ENCODE measurements around the gene RDH11.

The RDH11 gene

DNA sequence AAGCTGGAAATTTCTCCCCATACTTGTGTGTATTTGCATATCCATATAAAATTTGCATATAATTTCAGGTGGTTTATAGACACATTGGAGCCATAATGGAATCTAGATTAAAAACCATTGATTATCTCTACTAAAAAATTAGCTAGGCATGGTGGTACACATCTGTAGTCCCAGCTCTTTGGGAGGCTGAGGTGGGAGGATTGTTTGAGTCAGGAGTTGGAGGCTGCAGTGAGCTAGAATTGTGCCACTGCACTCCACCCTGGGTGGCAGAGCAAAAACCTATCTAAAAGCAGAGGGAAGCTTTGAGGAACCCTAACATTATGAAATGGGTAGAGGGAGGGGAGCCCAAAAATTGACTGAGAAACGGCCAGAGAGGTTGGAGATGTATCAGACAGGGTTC, 2.6 kb upstream of the RDH11 start:
- Histone ChIP-seq H3K4me1 (ENCODE audit: control insufficient read depth, insufficient read depth, low read length) (no peaks in the 10 kb centered on the region), H3K4me3 (ENCODE audit: low read length) (no peak overlapping the region), H3K27ac (ENCODE audit: low read depth, low read length) (no peak overlapping the region), H3K9ac (ENCODE audit: low read length) (no peak overlapping the region), H3K36me3 (ENCODE audit: control insufficient read depth, insufficient read depth, low read length) (no peaks in the 10 kb centered on the region), H3K27me3 (ENCODE audit: control insufficient read depth, insufficient read depth, low read length) (no peaks in the 10 kb centered on the region)

GRCh38 chr14:67697006-67697405, 1.4 kb upstream of the RDH11 start:
- Histone ChIP-seq H3K9ac (ENCODE audit: low read length) (no peak overlapping the region), H3K4me3 (ENCODE audit: low read length) (no peak overlapping the region), H3K27me3 (ENCODE audit: control insufficient read depth, insufficient read depth, low read length) (no peaks in the 10 kb centered on the region), H3K4me1 (ENCODE audit: control insufficient read depth, insufficient read depth, low read length) (no peaks in the 10 kb centered on the region), H3K27ac (ENCODE audit: low read depth, low read length) (no peak overlapping the region), H3K36me3 (ENCODE audit: control insufficient read depth, insufficient read depth, low read length) (no peaks in the 10 kb centered on the region)

GRCh38 chr14:67694791-67695393, 672 bp downstream of the RDH11 start:
- no peaks in the 10 kb centered on the region for H3K27me3 ChIP-seq (ENCODE audit: control insufficient read depth, insufficient read depth, low read length)
- peak overlapping the region; percentile 89 for H3K4me3 ChIP-seq (ENCODE audit: low read length)
- H3K4me1 ChIP-seq (ENCODE audit: control insufficient read depth, insufficient read depth, low read length) = no peaks in the 10 kb centered on the region
- H3K9ac ChIP-seq (ENCODE audit: low read length) = peak overlapping the region; percentile 0
- H3K36me3 ChIP-seq (ENCODE audit: control insufficient read depth, insufficient read depth, low read length) = peaks cover 11% of the 10 kb centered on the region
- H3K27ac ChIP-seq (ENCODE audit: low read depth, low read length) = peak overlapping the region; percentile 47

DNA sequence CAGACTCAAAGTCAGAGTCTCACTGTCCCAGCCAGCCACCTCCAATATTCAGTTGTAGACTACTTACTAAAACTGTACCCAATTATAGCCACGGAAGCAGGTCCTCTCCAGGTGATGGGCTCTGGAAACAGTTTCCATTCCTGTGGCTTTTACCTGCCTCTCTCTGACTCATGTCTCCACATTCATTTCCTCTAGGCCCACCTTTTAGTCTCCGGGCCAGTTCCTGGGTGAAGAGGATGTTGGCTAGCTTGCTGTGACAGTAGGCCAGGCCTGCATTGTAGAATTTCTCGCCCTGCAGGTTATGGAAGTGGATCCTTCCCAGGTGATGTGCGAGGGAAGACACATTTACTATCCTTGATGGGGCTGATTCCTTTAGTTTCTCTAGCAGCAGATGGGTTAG, 5.6 kb downstream of the RDH11 start:
- peaks cover 21% of the 10 kb centered on the region for H3K36me3 ChIP-seq (ENCODE audit: control insufficient read depth, insufficient read depth, low read length)
- no peak overlapping the region for H3K4me3 ChIP-seq (ENCODE audit: low read length)
- no peaks in the 10 kb centered on the region for H3K27me3 ChIP-seq (ENCODE audit: control insufficient read depth, insufficient read depth, low read length)
- no peak overlapping the region for H3K9ac ChIP-seq (ENCODE audit: low read length)
- no peak overlapping the region for H3K27ac ChIP-seq (ENCODE audit: low read depth, low read length)
- H3K4me1 ChIP-seq (ENCODE audit: control insufficient read depth, insufficient read depth, low read length) = no peaks in the 10 kb centered on the region

DNA sequence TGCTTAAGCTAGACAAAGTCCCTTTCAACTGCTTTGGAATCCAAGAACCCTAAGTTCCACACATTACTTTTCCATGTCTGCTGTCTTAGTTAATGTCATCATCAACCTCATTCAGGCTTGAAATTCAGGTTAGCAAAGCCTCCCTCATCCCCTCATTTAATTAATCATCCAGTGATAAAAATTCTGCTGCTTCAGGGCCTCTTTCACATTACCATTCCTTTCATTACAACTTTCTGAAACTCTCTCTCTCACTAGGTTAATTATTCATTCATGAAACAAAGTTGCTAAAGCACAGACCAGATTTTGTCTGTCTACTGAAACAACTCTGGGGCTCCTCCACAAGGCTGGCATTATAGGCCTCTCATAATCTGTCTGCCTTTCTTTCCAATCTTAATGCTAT, 11.7 kb downstream of the RDH11 start:
- Histone ChIP-seq H3K27me3 (ENCODE audit: control insufficient read depth, insufficient read depth, low read length) (no peaks in the 10 kb centered on the region), H3K27ac (ENCODE audit: low read depth, low read length) (no peak overlapping the region), H3K4me1 (ENCODE audit: control insufficient read depth, insufficient read depth, low read length) (no peaks in the 10 kb centered on the region), H3K36me3 (ENCODE audit: control insufficient read depth, insufficient read depth, low read length) (peaks cover 10% of the 10 kb centered on the region), H3K4me3 (ENCODE audit: low read length) (no peak overlapping the region), H3K9ac (ENCODE audit: low read length) (no peak overlapping the region)

- Histone ChIP-seq H3K27ac (ENCODE audit: low read depth, low read length) (no peak overlapping the region), H3K4me3 (ENCODE audit: low read length) (no peak overlapping the region), H3K4me1 (ENCODE audit: control insufficient read depth, insufficient read depth, low read length) (no peaks in the 10 kb centered on the region), H3K27me3 (ENCODE audit: control insufficient read depth, insufficient read depth, low read length) (no peaks in the 10 kb centered on the region), H3K36me3 (ENCODE audit: control insufficient read depth, insufficient read depth, low read length) (peaks cover 2% of the 10 kb centered on the region), H3K9ac (ENCODE audit: low read length) (no peak overlapping the region)
Observed at GRCh38 chr14:67680941-67681340, 14.6 kb downstream of the RDH11 start.

DNA sequence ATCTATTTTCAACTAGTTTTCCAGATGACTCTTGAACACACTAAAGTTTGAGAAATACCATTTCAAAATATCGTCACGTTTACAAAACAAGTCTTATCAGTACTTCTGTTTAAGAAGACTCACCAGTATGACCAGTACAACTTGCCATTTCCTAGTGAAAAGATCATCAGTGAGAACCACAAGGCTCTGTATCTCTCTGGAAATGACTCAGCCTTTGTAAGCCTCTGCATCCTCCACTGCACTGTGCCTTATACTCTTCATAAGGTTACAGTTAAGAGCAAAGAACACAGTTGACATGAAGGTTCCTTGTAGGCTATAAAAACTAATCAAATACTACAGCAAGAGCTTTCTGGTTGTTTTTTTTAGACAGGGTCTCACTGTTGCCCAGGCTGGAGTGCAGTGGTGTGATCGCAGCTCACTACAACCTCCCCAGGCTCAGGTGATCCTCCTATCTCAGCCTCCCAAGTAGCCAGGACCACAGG, 15.4 kb downstream of the RDH11 start:
- H3K4me1 ChIP-seq (ENCODE audit: control insufficient read depth, insufficient read depth, low read length) = no peaks in the 10 kb centered on the region
- H3K27me3 ChIP-seq (ENCODE audit: control insufficient read depth, insufficient read depth, low read length) = no peaks in the 10 kb centered on the region
- no peak overlapping the region for H3K9ac ChIP-seq (ENCODE audit: low read length)
- no peak overlapping the region for H3K27ac ChIP-seq (ENCODE audit: low read depth, low read length)
- H3K4me3 ChIP-seq (ENCODE audit: low read length) = no peak overlapping the region
- peaks cover 2% of the 10 kb centered on the region for H3K36me3 ChIP-seq (ENCODE audit: control insufficient read depth, insufficient read depth, low read length)

DNA sequence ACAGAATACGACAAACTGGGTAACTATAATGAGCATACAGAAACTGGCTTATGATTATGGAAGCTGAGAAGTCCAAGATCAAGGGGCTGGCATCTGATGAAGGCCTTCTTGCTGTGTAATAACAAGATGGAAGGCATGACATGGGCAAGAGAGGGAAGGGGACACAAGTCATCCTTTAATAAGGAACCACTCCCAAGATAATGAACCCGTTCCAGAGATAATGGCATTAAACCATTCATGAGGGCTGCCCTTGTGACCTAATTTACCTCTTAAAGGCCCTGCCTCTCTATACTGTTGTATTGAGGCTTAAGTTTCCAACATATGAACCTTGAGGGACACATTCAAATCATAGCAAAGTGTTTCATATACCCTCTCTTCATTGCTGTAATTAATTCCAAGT, 16.6 kb downstream of the RDH11 start:
- no peak overlapping the region for H3K4me3 ChIP-seq (ENCODE audit: low read length)
- H3K4me1 ChIP-seq (ENCODE audit: control insufficient read depth, insufficient read depth, low read length) = no peaks in the 10 kb centered on the region
- H3K9ac ChIP-seq (ENCODE audit: low read length) = no peak overlapping the region
- no peaks in the 10 kb centered on the region for H3K27me3 ChIP-seq (ENCODE audit: control insufficient read depth, insufficient read depth, low read length)
- peaks cover 2% of the 10 kb centered on the region for H3K36me3 ChIP-seq (ENCODE audit: control insufficient read depth, insufficient read depth, low read length)
- no peak overlapping the region for H3K27ac ChIP-seq (ENCODE audit: low read depth, low read length)

DNA sequence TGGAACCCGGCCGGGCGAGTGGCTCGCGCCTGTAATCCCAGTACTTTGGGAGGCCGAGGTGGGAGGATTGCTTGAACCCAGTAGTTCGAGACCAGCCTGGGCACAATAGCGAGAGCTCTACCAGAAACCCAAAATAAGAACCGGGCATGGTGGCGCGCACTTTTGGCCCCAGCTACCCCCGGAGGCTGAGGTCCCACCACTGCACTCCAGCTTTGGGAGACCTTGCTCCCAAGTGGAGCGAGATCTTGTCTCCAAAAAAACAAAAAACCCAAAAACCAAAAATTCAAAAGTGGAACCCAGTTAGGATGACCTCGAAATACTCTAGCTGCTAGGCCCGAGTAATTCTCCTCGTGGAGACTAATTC, 20.4 kb downstream of the RDH11 start:
- H3K9ac ChIP-seq (ENCODE audit: low read length) = no peak overlapping the region
- no peaks in the 10 kb centered on the region for H3K27me3 ChIP-seq (ENCODE audit: control insufficient read depth, insufficient read depth, low read length)
- H3K4me3 ChIP-seq (ENCODE audit: low read length) = peak overlapping the region; percentile 96
- peak overlapping the region; percentile 99 for H3K27ac ChIP-seq (ENCODE audit: low read depth, low read length)
- no peaks in the 10 kb centered on the region for H3K36me3 ChIP-seq (ENCODE audit: control insufficient read depth, insufficient read depth, low read length)
- H3K4me1 ChIP-seq (ENCODE audit: control insufficient read depth, insufficient read depth, low read length) = peaks cover 6% of the 10 kb centered on the region

DNA sequence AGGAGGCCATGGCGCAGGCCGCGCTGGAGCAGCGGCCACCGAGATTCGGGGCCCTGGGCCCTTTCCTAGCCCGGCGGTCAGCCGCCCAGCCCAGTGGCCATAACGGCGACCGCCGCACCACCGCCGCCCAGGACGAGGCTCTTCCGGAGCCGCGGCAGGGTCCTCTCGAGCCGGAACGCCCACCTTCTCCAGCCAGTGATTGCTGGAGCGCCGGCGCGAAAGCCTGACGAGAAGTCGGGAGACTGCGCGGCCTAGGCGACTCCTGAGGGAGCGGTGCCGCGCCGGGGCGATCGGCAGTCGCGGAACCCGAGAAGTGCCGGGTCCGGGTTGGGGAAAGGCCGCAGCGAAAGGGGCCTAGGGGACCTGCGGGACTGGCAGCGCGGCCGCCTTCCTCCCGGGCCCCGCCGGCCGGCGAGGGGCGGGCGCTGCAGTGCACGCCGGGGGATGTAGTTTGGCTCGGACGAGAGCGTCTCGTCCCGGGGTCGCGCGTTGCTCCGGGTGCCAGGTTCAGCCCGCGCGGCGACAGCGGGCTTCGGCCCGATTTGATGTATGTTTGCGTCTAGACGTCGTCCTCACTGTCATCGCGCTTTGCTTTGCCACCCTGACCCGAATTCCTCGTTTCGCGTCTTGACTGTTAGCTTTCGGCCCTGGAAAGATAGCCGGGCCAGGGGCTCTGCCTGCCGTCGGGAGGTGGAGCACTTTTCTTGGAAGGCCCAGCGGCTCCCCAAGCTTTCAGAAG, 20.9 kb downstream of the RDH11 start, which contains the start of gene VTI1B:
TSS of gene VTI1B (minus strand) at position 153 of the 739 bp plus-strand sequence. CDS start at position 10, 143 bp downstream.
- Histone ChIP-seq H3K36me3 (ENCODE audit: control insufficient read depth, insufficient read depth, low read length) (no peaks in the 10 kb centered on the region), H3K27me3 (ENCODE audit: control insufficient read depth, insufficient read depth, low read length) (no peaks in the 10 kb centered on the region), H3K27ac (ENCODE audit: low read depth, low read length) (peak within 1 kb of the TSS; percentile 99), H3K9ac (ENCODE audit: low read length) (peak within 1 kb of the TSS; percentile 88), H3K4me1 (ENCODE audit: control insufficient read depth, insufficient read depth, low read length) (peaks cover 6% of the 10 kb centered on the region), H3K4me3 (ENCODE audit: low read length) (peak within 1 kb of the TSS; percentile 96)

DNA sequence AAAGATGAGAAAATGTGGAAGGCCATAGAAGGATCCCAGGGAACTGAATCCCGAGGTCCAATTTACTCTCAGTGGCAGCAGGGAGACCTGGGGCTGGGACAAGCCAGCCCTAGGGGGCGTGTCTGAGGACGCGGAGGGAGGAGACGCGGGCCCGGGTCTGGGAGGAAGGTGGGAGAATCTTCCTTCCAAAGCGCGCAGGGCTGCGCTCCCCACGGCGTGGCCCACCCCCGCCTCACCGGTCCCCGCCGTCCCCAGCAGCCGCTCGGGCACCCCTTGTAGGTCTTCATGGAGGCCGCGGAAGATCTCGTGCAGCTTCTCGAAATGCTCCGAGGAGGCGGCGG, 21.5 kb downstream of the RDH11 start:
- H3K9ac ChIP-seq (ENCODE audit: low read length) = peak overlapping the region; percentile 88
- no peaks in the 10 kb centered on the region for H3K27me3 ChIP-seq (ENCODE audit: control insufficient read depth, insufficient read depth, low read length)
- no peaks in the 10 kb centered on the region for H3K36me3 ChIP-seq (ENCODE audit: control insufficient read depth, insufficient read depth, low read length)
- peak overlapping the region; percentile 96 for H3K4me3 ChIP-seq (ENCODE audit: low read length)
- peak overlapping the region; percentile 99 for H3K27ac ChIP-seq (ENCODE audit: low read depth, low read length)
- peaks cover 6% of the 10 kb centered on the region for H3K4me1 ChIP-seq (ENCODE audit: control insufficient read depth, insufficient read depth, low read length)

DNA sequence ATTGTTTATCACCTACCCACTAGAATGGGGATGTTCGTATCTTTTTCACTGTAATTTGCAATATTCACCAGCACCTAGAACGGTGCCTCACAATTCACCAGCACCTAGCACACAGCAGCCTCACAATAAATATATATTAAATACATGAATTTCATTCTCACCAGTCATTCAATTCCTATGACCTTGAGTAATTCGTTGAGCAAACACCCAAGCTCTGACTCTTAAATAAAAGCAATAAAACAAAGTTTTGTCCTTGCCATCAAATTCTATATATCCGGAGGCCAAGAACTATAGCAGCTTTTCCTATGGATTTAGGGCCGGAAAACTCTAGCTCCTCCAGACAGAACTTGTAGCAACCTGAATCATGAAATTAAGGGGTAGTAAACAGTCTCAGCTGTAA, 22.1 kb downstream of the RDH11 start:
- Histone ChIP-seq H3K4me1 (ENCODE audit: control insufficient read depth, insufficient read depth, low read length) (peaks cover 6% of the 10 kb centered on the region), H3K27ac (ENCODE audit: low read depth, low read length) (no peak overlapping the region), H3K27me3 (ENCODE audit: control insufficient read depth, insufficient read depth, low read length) (no peaks in the 10 kb centered on the region), H3K36me3 (ENCODE audit: control insufficient read depth, insufficient read depth, low read length) (no peaks in the 10 kb centered on the region), H3K9ac (ENCODE audit: low read length) (no peak overlapping the region), H3K4me3 (ENCODE audit: low read length) (peak overlapping the region; percentile 96)

GRCh38 chr14:67668559-67668958, 27.0 kb downstream of the RDH11 start:
- H3K9ac ChIP-seq (ENCODE audit: low read length) = no peak overlapping the region
- peaks cover 6% of the 10 kb centered on the region for H3K4me1 ChIP-seq (ENCODE audit: control insufficient read depth, insufficient read depth, low read length)
- H3K4me3 ChIP-seq (ENCODE audit: low read length) = no peak overlapping the region
- H3K36me3 ChIP-seq (ENCODE audit: control insufficient read depth, insufficient read depth, low read length) = no peaks in the 10 kb centered on the region
- no peak overlapping the region for H3K27ac ChIP-seq (ENCODE audit: low read depth, low read length)
- H3K27me3 ChIP-seq (ENCODE audit: control insufficient read depth, insufficient read depth, low read length) = no peaks in the 10 kb centered on the region

Data from rectal smooth muscle tissue (tissue), 1 donor.